Small intestine (tissue), 7 donors: ENCODE results near the gene SCAP. TPM values are rescaled to one million over a fixed set of nuclear protein-coding genes. Genes with fewer than 3 reads are reported as not detected.

Experiments used
- DNase-seq, 2 donors: peaks; one replicate each; pipeline versions ENCODE4 v3.0.0 to v3.0.0-alpha.2; 2013
- FAIRE-seq: peaks from 2 replicates; lab custom pipeline; 2012; peaks lifted over from hg19 to GRCh38; lab: Jason Lieb, UNC
- H3K27ac ChIP-seq, 3 donors: one replicate each; pipeline ENCODE4 v1.5.1; 2013; ENCODE audit warnings: low read length in 2 of 3, mild to moderate bottlenecking in 2 of 3, control low read depth in 1 of 3, inconsistent platforms in 1 of 3, low read depth in 1 of 3, moderate library complexity in 1 of 3
- H3K27me3 ChIP-seq, 3 donors: one replicate each; pipeline ENCODE4 v1.6.1; 2013; ENCODE audit warnings: low read length in 3 of 3, inconsistent platforms in 1 of 3; ENCODE audit not compliant: control insufficient read depth in 3 of 3, insufficient read depth in 3 of 3
- H3K36me3 ChIP-seq, 3 donors: one replicate each; pipeline ENCODE4 v1.6.1; 2013; ENCODE audit warnings: low read length in 3 of 3, inconsistent platforms in 1 of 3, low read depth in 1 of 3, mild to moderate bottlenecking in 1 of 3, moderate library complexity in 1 of 3; ENCODE audit not compliant: control insufficient read depth in 3 of 3, insufficient read depth in 2 of 3
- H3K4me1 ChIP-seq, 3 donors: one replicate each; pipeline ENCODE4 v1.6.1; 2013; ENCODE audit warnings: low read length in 2 of 3, inconsistent platforms in 1 of 3, low read depth in 1 of 3, mild to moderate bottlenecking in 1 of 3, moderate library complexity in 1 of 3; ENCODE audit not compliant: control insufficient read depth in 3 of 3, insufficient read depth in 2 of 3
- H3K4me3 ChIP-seq, 3 donors: one replicate each; pipeline ENCODE4 v1.5.1; 2013; ENCODE audit warnings: low read length in 3 of 3, control low read depth in 1 of 3, inconsistent platforms in 1 of 3, low read depth in 1 of 3, mild to moderate bottlenecking in 1 of 3, moderate library complexity in 1 of 3
- H3K9me3 ChIP-seq, 2 donors: one replicate each; pipeline ENCODE4 v1.6.1; 2013; ENCODE audit warnings: low read depth in 1 of 2, low read length in 1 of 2; ENCODE audit not compliant: control insufficient read depth in 2 of 2, insufficient read depth in 1 of 2
- WGBS, 3 donors: extraction: QIAGEN DNeasy Blood & Tissue Kit; methylation state at CpG; one replicate each; pipeline ENCODE4 v1.1.7; 2013; 5-methylcytosine and 5-hydroxymethylcytosine counted together
- polyA plus RNA-seq, 4 donors: library from polyadenylated mRNA; stranded (reverse) in 3 of 4; unstranded in 1 of 4; fragments of 200-250 nt in 3 of 4; fragments of 120-200 nt in 1 of 4; gene quantifications; one replicate each; pipeline versions ENCODE4 v1.2.1 to v1.2.3, GENCODE V29; 2013
- donor health status: healthy with polysubstance abuse.
- donor health status: control.
- donor health status: control.
- donor health status: Bipolar disorder and iron deficiency.
- donor health status: healthy.

Gene SCAP
- polyA plus RNA-seq, 4 donors: 43.8 to 71.7 (median 55.6) TPM

DNA sequence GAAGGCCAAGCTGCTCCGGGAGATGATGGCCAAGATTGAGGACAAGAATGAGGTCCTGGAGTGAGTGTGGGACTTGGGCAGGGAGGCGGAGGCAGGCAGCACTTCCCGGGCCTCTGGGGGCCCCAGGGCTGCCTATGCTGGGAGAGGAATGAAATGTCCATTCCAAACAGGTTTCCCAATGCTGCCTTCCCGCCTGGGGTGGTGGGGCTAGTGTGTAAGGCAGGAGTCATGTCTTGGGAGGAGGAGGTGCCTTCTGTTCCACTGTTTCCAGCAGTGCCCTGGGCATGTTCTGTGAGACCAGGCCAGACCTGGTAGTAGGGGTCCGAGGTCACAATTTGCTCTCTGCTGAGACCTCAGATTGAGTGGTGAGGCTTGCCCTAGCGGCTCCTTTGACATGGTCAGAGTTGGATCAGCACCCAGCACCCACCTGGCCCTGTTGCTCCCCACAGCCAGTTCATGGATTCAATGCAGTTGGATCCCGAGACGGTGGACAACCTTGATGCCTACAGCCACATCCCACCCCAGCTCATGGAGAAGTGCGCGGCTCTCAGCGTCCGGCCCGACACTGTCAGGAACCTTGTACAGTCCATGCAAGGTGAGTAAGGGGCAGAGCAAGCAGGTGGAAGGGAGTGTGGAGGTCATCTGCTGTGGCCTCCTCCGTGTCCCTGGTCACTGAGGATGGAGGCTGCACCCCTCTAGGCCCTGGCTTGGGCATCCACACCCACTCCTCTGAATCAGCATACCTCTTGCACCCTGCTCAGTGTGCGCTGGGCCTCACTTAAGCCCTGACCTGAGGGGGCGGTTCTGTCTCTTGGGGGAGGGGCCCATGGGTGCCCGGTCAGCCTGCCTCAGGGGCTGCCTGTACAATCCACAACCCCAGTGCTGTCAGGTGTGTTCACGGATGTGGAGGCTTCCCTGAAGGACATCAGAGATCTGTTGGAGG lies 67.6 kb downstream of the SCAP start:
- H3K36me3 ChIP-seq: peaks cover 24 to 97% (median 27%) of the 10 kb centered on the region in 3 donors
- no peak for DNase-seq
- WGBS, 3 donors: 88 to 90% (median 90%) methylated on average over 18 of the region's 18 CpGs
- no peaks in the 10 kb centered on the region for H3K9me3 ChIP-seq
- H3K4me3 ChIP-seq: no peak overlapping the region
- no peak overlapping the region for H3K27ac ChIP-seq
- H3K4me1 ChIP-seq: peaks cover 0 to 20% (median 0%) of the 10 kb centered on the region in 3 donors
- no peaks in the 10 kb centered on the region for H3K27me3 ChIP-seq
- no peak for FAIRE-seq

DNA sequence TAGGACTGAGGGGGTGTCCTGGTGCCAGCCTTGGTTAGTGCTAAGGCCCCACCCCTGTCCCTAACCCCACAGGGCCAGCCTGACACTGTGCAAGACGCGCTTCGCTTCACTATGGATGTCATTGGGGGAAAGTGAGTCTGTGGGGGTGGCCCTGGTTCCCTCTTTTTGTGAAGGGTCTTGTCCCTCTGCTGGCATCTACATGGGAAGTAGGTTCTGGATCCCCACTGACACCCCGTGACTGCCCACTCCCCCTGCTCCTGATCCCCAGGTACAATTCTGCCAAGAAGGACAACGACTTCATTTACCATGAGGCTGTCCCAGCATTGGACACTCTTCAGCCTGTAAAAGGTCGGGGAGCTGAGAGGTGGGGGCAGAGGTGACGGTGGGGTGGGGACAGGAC lies 68.5 kb downstream of the SCAP start:
- Histone ChIP-seq H3K27ac (no peak overlapping the region), H3K4me3 (no peak overlapping the region), H3K27me3 (no peaks in the 10 kb centered on the region), H3K36me3 (peaks cover 20 to 95% (median 27%) of the 10 kb centered on the region in 3 donors), H3K9me3 (no peaks in the 10 kb centered on the region), H3K4me1 (peaks cover 0 to 20% (median 0%) of the 10 kb centered on the region in 3 donors)
- DNase-seq: no peak
- WGBS, 3 donors: 91 to 95% (median 92%) methylated on average over 7 of the region's 7 CpGs
- FAIRE-seq: no peak

DNA sequence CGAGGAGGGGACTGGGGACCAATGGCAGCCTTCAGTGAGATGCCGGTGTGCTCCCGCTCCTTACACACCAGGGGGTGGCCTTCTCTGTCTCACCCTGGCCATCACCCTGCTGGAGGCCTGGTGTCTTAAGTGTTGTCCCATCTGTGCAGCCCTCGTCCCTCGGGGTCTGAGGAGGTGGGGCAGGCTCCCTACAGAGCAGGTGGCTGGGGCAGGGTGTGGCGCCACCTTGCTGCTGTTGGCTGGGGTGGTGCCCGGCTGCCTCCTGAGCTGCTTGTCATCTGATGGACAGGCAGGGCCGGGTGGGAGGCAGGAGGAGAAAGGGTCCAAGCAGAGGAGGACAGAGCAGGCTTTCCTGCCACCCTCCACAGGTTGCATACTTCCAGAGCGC lies 69.0 kb downstream of the SCAP start:
- no peak for FAIRE-seq
- peaks cover 16 to 94% (median 29%) of the 10 kb centered on the region in 3 donors for H3K36me3 ChIP-seq
- H3K27ac ChIP-seq: peak overlapping the region in 1 of 3 donors; percentile 4
- DNase-seq: no peak
- peaks cover 0 to 20% (median 0%) of the 10 kb centered on the region in 3 donors for H3K4me1 ChIP-seq
- H3K9me3 ChIP-seq: no peaks in the 10 kb centered on the region
- WGBS, 3 donors: 66 to 76% (median 74%) methylated on average over 9 of the region's 9 CpGs
- no peaks in the 10 kb centered on the region for H3K27me3 ChIP-seq
- H3K4me3 ChIP-seq: no peak overlapping the region

DNA sequence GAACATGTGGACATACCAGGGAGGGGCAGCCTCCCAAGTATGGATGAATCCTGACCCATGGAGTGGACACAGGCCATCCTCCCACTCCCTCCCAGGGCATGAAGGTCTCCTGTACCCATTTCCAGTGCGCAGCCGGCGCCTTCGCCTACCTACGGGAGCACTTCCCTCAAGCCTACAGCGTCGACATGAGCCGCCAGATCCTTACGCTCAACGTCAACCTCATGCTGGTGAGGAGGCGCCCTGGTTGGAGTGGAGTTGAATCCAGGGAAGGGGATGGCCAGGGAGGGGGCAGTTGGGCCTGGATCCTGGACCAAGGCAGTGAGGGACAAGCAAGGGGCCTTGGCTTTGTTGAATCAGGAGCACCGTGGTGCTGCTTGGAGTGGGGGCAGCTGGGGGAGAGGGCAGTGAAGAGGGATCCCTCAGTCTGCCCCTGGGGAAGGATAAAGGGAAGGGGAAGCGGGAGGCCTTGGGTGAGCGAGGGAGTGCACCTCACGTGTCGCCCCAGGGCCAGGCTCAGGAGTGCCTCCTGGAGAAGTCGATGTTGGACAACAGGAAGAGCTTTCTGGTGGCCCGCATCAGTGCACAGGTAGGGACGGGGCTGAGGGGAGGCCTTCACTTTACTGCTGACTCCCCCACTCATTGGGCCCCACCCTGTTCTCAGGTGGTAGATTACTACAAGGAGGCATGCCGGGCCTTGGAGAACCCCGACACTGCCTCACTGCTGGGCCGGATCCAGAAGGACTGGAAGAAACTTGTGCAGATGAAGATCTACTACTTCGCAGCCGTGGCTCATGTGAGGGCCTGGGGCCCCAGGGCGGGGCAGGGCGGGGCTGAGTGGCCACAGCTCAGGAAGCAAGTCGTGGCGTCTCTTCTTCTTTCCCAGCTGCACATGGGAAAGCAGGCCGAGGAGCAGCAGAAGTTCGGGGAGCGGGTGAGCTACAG lies 69.7 kb downstream of the SCAP start:
- WGBS, 3 donors: 77 to 83% (median 82%) methylated on average over 29 to 30 of the region's 31 CpGs
- no peaks in the 10 kb centered on the region for H3K9me3 ChIP-seq
- DNase-seq: peak in 1 of 2 donors; percentile 60

DNA sequence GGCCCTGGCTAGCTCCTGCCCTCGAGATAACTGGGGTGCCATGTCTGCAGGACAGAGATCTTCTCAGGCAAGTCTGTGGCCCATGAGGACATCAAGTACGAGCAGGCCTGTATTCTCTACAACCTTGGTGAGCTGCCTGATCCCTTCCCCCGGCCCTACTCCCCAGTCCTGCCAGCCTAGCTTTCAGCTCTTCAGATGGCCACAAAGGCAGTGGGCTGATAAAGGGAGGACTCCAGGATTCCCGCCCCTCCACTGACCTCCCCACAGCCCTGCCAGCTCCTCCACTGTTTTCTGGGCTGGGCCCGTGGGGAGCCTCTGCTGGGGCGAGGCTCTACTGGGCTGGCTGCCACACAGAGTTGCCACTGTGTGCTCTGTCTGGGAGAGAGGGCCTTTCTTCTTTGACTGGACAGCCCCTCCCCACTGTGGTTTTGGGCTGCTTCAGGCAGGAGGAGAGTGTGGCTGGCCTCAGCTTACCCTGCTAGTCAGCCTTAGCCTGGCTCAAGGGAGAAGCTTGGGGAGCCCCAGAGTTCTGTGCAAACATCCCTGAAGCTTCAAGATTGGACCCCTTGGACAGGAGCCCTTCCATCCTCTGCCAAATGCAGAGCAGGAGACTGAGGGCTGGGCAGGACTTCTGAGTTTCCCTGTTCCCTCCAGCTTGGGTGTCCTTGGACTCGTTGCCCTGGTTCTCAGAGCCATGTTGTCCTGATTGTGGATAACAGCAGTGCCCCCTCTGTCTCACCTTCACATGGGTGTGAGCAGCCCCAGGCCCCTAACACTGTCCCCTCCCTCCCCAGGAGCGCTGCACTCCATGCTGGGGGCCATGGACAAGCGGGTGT lies 70.6 kb downstream of the SCAP start:
- Histone ChIP-seq H3K27ac (no peak overlapping the region), H3K27me3 (no peaks in the 10 kb centered on the region), H3K9me3 (no peaks in the 10 kb centered on the region), H3K36me3 (peaks cover 16 to 86% (median 24%) of the 10 kb centered on the region in 3 donors), H3K4me1 (peaks cover 0 to 20% (median 0%) of the 10 kb centered on the region in 3 donors), H3K4me3 (no peak overlapping the region)
- DNase-seq: no peak
- 56 to 71% (median 65%) methylated on average over 9 of the region's 9 CpGs for WGBS, 3 donors
- no peak for FAIRE-seq

More for the DNA sequence above, 69.7 kb downstream of the SCAP start:
- Histone ChIP-seq H3K4me3 (no peak overlapping the region), H3K36me3 (peaks cover 16 to 90% (median 30%) of the 10 kb centered on the region in 3 donors), H3K27me3 (no peaks in the 10 kb centered on the region), H3K27ac (peak overlapping the region in 1 of 3 donors; percentile 18), H3K4me1 (peaks cover 0 to 20% (median 0%) of the 10 kb centered on the region in 3 donors)
- FAIRE-seq: no peak

DNA sequence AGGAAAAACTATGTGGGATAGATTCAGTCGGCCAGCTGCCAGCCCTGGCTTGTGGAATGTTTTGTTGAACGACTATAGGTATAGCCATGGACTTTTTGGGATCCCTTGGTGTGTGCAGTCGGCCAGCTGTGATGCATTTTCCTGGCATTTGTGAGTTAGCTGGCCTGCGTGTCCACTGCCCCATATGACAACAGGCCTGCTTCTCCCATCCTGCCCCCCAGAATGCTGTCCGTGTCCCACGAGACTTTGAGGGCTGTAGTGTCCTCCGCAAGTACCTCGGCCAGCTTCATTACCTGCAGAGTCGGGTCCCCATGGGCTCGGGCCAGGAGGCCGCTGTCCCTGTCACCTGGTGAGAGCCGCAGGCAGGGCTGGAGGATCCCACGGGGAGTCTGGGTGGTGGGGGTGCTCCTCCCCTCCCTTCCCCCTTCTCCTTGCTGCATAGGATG lies 71.3 kb downstream of the SCAP start:
- no peak for FAIRE-seq
- Histone ChIP-seq H3K27ac (no peak overlapping the region), H3K4me1 (peaks cover 0 to 20% (median 0%) of the 10 kb centered on the region in 3 donors), H3K36me3 (peaks cover 10 to 85% (median 19%) of the 10 kb centered on the region in 3 donors), H3K9me3 (no peaks in the 10 kb centered on the region), H3K27me3 (no peaks in the 10 kb centered on the region), H3K4me3 (no peak overlapping the region)
- no peak for DNase-seq
- WGBS, 3 donors: 87 to 89% (median 88%) methylated on average over 13 of the region's 13 CpGs

DNA sequence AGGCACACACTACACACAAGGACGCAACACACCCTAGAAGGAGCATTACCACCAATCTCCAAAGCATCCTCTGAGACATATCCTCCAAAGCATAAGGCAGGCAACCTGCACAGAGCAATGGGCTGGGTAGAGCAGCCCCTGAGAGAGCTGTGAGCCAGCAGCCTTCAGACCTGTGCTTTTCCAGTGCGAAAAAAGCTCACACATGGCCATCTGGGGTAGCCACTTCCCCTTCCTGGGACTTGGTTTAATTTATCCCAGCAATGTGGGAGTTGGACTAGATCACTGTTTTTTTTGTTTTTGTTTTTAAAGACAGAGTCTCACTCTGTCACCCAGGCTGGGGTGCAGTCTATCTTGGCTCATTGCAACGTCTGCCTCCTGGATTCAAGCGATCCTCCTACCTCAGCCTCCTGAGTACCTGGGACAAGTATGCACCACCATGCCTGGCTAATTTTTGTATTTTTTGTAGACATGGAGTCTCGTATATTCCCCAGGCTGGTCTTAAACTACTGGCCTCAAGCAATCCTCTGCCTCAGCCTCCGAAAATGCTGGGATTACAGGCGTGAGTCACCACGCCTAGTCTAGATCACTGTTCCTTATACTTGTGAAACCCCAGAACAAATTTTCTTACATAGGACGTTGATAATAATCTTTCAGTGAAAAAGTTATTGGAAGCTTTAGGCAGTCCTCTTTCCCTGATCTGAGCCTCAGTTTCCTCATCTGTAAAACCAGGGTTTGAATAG lies 76.0 kb downstream of the SCAP start:
- no peak for FAIRE-seq

More for the DNA sequence above, 76.0 kb downstream of the SCAP start:
- 89 to 90% (median 89%) methylated on average over 9 of the region's 9 CpGs for WGBS, 3 donors
- H3K27ac ChIP-seq: no peak overlapping the region
- H3K9me3 ChIP-seq: no peaks in the 10 kb centered on the region
- H3K36me3 ChIP-seq: peaks cover 7 to 72% (median 8%) of the 10 kb centered on the region in 3 donors
- H3K4me1 ChIP-seq: peaks cover 0 to 3% (median 0%) of the 10 kb centered on the region in 3 donors
- no peak overlapping the region for H3K4me3 ChIP-seq
- no peak for DNase-seq
- H3K27me3 ChIP-seq: no peaks in the 10 kb centered on the region
